ENCODE results near the gene GABRG3.

DNA sequence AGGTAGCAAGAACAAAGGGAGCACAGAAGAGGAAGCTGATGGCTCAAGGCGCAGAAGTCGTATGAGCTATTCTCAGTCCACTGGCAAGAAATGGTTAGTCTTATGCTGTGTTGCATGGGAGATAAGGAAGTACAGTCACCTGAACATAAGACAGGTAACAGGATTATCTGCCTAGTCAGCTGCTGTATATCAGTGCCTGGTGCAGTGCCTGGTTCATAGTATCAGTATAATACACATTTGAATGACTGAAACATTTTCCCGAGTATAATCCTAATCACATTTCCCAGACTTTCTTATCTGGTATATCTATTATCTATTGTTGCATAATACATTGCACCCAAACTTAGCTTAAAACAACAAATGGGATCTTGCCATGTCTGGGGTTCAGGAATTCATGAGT, 302.5 kb downstream of the GABRG3 start:
- TF ChIP-seq CTCF (IDR thresholded peaks at IDR 0.05) = no peak
- TF ChIP-seq POLR2A (IDR thresholded peaks at IDR 0.05) = no peak
- no peak for TF ChIP-seq POLR2AphosphoS5 (IDR thresholded peaks at IDR 0.05; ENCODE audit: insufficient read depth in 1 of 2, low read depth in 1 of 2)

Data from vagina (tissue), 2 donors.